ENCODE results near the gene SPNS3.

The SPNS3 gene

DNA sequence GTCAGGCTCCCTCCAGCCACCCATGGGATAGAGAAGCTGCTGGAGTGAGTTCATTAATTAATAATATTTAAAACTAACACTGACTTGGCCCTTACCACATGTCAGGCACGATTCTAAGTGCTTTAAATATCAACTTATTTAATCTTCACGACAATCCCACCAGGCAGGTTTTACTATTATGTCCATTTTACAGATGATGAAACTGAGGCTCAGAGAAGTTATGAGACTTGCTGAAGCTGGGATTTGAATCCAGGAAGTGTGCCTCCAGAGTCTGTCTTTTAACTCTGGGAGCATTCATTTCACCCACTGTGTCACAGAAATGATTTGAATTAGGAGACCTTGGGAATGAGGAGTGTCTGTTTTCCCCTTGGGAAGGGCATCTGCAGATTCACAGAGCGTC lies 8.8 kb downstream of the SPNS3 start:
- no peak overlapping the region for H3K4me3 ChIP-seq (ENCODE audit: low read length)
- no peak for TF ChIP-seq ZNF274 (IDR thresholded peaks at IDR 0.05; ENCODE audit: low read depth, low read length)

DNA sequence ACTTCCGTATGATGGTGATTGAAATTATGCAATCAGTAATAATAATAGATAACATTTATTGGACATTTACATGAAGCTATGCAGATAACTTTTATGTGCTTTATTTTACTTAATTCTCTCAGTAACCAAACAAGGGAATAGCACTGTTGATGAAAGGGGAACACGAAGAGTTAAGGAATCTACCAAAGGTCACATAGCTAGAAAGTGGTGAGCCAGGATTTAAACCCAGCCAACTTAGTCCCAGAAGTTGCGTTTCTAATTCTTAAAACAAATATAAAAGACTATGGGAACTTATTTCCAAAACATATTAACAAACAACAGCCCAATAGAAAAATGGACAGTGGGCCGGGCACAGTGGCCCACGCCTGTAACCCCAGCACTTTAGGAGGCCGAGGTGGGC lies 9.7 kb downstream of the SPNS3 start:
- no peak overlapping the region for H3K4me3 ChIP-seq (ENCODE audit: low read length)
- no peak for TF ChIP-seq ZNF274 (IDR thresholded peaks at IDR 0.05; ENCODE audit: low read depth, low read length)

GRCh38 chr17:4444782-4445473 lies 11.2 kb downstream of the SPNS3 start:
- H3K4me3 ChIP-seq (ENCODE audit: low read length) = no peak overlapping the region
- TF ChIP-seq ZNF274 (IDR thresholded peaks at IDR 0.05; ENCODE audit: low read depth, low read length) = no peak

GRCh38 chr17:4445731-4446130 lies 12.0 kb downstream of the SPNS3 start:
- no peak overlapping the region for H3K4me3 ChIP-seq (ENCODE audit: low read length)
- TF ChIP-seq ZNF274 (IDR thresholded peaks at IDR 0.05; ENCODE audit: low read depth, low read length) = no peak

GRCh38 chr17:4446326-4447071 lies 12.8 kb downstream of the SPNS3 start:
- TF ChIP-seq ZNF274 (IDR thresholded peaks at IDR 0.05; ENCODE audit: low read depth, low read length) = no peak
- H3K4me3 ChIP-seq (ENCODE audit: low read length) = no peak overlapping the region

DNA sequence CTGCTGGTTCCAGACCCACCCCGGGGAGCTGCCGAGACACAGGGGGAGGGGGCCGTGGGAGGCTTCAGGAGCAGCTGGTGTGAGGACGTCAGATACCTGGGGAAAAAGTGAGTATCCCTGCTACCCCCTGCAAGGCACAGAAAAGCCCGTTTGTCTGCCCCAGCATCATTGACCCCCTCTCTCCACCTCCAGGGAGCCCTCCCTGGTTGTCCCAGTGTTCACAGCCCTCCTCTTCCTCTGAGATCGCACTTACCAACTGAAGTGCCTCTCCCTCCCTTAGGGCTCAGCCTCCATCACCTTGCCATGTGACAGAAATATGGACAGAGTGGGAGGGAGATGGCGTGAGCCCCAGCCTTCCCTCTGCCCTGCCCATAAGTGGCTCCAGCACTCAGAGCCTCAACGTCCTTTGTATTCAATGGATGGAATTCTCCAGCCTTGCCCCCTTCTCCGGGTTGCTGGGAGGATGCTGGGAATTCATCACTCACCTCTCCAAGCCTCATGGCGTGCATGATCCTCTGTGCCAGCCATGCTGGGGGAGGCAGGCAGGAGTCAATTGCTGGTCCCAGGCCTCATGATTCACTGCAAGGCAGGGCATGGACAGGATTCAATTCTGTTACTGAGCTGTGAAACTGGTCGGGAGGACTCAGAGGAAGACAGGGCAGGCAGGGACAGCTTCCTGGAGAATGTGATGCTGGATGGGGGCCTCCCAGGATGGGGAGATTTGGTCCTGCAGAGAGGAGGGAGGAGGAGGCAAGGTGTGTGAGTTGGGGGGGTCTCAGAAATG lies 14.6 kb downstream of the SPNS3 start:
- no peak overlapping the region for H3K4me3 ChIP-seq (ENCODE audit: low read length)

GRCh38 chr17:4449736-4450135 lies 16.0 kb downstream of the SPNS3 start:
- no peak for TF ChIP-seq ZNF274 (IDR thresholded peaks at IDR 0.05; ENCODE audit: low read depth, low read length)
- no peak overlapping the region for H3K4me3 ChIP-seq (ENCODE audit: low read length)

More for the DNA sequence above, 14.6 kb downstream of the SPNS3 start:
- no peak for TF ChIP-seq ZNF274 (IDR thresholded peaks at IDR 0.05; ENCODE audit: low read depth, low read length)

GRCh38 chr17:4450710-4451316 lies 17.1 kb downstream of the SPNS3 start:
- no peak for TF ChIP-seq ZNF274 (IDR thresholded peaks at IDR 0.05; ENCODE audit: low read depth, low read length)
- H3K4me3 ChIP-seq (ENCODE audit: low read length) = no peak overlapping the region

GRCh38 chr17:4453812-4454591 lies 20.3 kb downstream of the SPNS3 start:
- H3K4me3 ChIP-seq (ENCODE audit: low read length) = no peak overlapping the region
- TF ChIP-seq ZNF274 (IDR thresholded peaks at IDR 0.05; ENCODE audit: low read depth, low read length) = no peak

GRCh38 chr17:4460661-4461060 lies 26.9 kb downstream of the SPNS3 start:
- H3K4me3 ChIP-seq (ENCODE audit: low read length) = no peak overlapping the region
- no peak for TF ChIP-seq ZNF274 (IDR thresholded peaks at IDR 0.05; ENCODE audit: low read depth, low read length)

GRCh38 chr17:4463818-4464476 lies 30.2 kb downstream of the SPNS3 start:
- H3K4me3 ChIP-seq (ENCODE audit: low read length) = no peak overlapping the region
- no peak for TF ChIP-seq ZNF274 (IDR thresholded peaks at IDR 0.05; ENCODE audit: low read depth, low read length)

DNA sequence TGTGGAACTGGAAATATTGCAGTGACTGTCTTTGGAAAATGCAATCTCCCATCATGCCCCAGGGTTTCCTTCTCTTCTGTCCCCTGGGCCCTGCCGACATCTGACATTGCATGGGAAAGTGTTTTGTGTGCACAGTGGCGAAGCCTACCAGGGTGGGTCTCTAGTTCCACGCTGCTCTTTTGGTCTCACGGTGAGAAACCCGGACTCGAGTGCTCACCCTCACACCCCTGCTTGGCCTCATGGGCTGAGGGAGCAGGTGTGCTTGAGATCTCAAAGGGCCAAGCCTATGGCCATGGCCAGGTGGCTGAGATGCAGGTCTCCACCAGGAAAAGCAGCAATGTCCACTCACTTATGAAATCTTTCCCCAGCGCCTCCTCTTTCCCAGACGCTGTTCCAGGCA lies 32.0 kb downstream of the SPNS3 start:
- no peak overlapping the region for H3K4me3 ChIP-seq (ENCODE audit: low read length)
- TF ChIP-seq ZNF274 (IDR thresholded peaks at IDR 0.05; ENCODE audit: low read depth, low read length) = no peak

- no peak overlapping the region for H3K4me3 ChIP-seq (ENCODE audit: low read length)
- TF ChIP-seq ZNF274 (IDR thresholded peaks at IDR 0.05; ENCODE audit: low read depth, low read length) = no peak
Measured at GRCh38 chr17:4467287-4467686, 33.5 kb downstream of the SPNS3 start.
